NT2/D1 (cell line): ENCODE results near the gene PRICKLE1.

Experiments
- DNase-seq: peaks from one replicate; pipeline ENCODE4 v3.0.0-alpha.2; 2011; ENCODE audit warnings: low read depth, low spot score
- H3K27me3 ChIP-seq: 2 replicates; pipeline ENCODE4 v1.6.0; 2011; ENCODE audit warnings: mild to moderate bottlenecking; ENCODE audit not compliant: insufficient read length, insufficient read depth
- H3K36me3 ChIP-seq: 2 replicates; pipeline ENCODE4 v1.6.1; 2011; ENCODE audit warnings: mild to moderate bottlenecking, low read length, mixed read lengths; ENCODE audit not compliant: insufficient read depth, insufficient read length
- H3K4me1 ChIP-seq: 2 replicates; pipeline ENCODE4 v1.5.1; 2011; ENCODE audit not compliant: insufficient read depth, insufficient read length
- H3K4me3 ChIP-seq: 2 replicates; pipeline ENCODE4 v1.5.1; 2011; ENCODE audit warnings: low read depth; ENCODE audit not compliant: insufficient read length
- H3K9ac ChIP-seq: 2 replicates; pipeline ENCODE4 v1.6.0; 2011; ENCODE audit warnings: low read depth; ENCODE audit not compliant: insufficient read length
- H3K9me3 ChIP-seq: 2 replicates; pipeline ENCODE4 v1.5.1; 2011; ENCODE audit warnings: mild to moderate bottlenecking, low read length; ENCODE audit not compliant: insufficient read depth
- SUZ12 ChIP-seq: IDR thresholded peaks from 2 replicates; pipeline ENCODE4 v1.6.1; 2011; ENCODE audit not compliant: insufficient read length, insufficient read depth; ENCODE audit errors: extremely low read depth
- YY1 ChIP-seq: IDR thresholded peaks from 2 replicates; pipeline ENCODE4 v1.6.1; 2011; ENCODE audit not compliant: insufficient read length, insufficient read depth
- ZNF274 ChIP-seq: IDR thresholded peaks from 2 replicates; pipeline ENCODE4 v1.6.1; 2011; ENCODE audit warnings: mild to moderate bottlenecking, low read depth, low read length

PRICKLE1 gene

DNA sequence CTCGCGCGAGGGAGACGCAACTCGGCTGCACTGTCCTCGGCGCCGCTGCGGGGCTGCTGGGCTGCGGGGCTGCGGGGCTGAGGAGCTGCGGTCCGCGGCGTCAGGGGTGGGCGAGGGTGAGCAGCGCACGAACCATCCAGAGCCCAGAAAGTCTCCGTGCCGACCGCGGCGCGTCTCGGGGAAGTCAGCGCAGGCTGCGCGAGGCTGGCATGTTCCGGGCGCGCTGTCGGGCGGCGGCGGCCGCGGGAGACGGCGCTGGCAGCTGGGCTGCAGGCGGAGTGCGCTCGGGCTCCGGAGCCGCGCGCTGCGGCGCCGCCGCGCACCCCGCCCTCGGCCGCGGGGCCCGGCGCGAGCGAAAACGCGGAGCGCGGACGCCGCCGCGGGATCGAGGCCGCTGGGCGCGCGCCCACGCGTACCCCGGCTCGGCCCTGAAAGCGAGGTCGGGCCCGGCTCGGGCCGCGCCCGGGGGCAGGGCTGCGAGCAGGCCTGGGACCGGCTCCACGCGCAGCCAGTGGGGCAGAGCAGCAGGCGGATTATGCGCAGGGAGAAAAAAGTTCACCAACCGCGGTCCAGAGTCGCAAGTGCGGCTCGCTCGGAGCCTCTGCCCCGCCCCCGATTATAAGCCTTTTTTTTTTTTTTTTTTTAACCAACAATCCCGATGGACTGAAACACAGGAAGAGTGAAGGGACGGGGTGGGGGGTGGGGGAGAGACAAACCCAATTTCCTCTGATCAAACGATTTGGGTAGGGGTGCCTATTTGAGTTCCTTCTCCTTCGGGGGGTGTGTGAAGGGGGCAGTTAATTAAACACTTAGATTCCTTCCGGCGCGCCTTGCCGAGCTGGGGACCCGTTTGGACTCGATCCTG lies at the start of gene PRICKLE1:
Gene PRICKLE1 (minus strand): TSS at position 282 of the 865 bp plus-strand sequence. CDS start 117,230 bp downstream, outside the sequence.
- peak within 1 kb of the TSS; percentile 79 for H3K4me3 ChIP-seq
- peaks cover 4% of the 10 kb centered on the region for H3K4me1 ChIP-seq
- peaks cover 56% of the 10 kb centered on the region for H3K27me3 ChIP-seq
- peak; percentile 25 for DNase-seq
- peaks cover 2% of the 10 kb centered on the region for H3K36me3 ChIP-seq
- H3K9ac ChIP-seq = peak within 1 kb of the TSS; percentile 81
- no peak for TF ChIP-seq YY1
- TF ChIP-seq SUZ12 = no peak
- no peak for TF ChIP-seq ZNF274
- no peaks in the 10 kb centered on the region for H3K9me3 ChIP-seq

DNA sequence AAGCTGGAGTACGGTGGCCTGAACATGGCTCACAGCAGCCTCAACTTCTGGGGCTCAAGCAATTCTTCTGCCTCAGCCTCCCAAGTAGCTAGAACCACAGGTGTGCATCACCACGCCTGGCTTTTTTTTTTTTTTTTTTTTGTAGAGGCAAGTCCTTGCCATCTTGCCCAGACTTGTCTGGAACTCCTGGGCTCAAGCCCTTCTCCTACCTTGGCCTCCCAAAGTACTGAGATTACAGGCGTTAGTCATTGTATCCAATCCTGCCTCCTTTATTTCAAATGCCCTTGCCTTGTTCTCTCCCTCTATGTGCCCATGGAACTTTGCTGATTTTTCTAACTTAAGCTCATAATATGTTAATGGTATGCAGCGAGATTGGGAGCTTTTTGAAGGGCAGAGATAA lies 49.2 kb upstream of the PRICKLE1 start:
- DNase-seq = no peak
- no peak for TF ChIP-seq ZNF274
- TF ChIP-seq SUZ12 = no peak
- no peak for TF ChIP-seq YY1
- no peaks in the 10 kb centered on the region for H3K9me3 ChIP-seq

DNA sequence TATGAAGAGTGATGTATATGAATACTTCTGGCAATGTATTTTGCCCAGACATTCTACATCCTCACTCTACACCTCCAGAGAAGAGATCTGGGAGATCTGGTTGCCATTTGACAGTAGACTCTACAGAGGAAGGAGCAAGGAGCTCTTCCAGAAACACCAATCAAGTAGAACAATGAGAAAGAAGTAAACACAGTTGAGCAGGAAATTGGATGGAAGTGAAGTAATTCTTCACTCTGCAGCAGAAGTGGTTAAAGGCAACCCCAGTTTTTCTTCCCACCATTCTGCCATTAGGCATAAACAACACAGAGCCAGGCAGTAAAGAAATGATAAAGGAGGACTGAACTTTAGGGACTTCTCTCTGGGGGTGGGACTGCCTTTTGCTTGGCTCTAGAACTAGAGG lies 48.5 kb upstream of the PRICKLE1 start:
- TF ChIP-seq ZNF274 (no peak), YY1 (no peak), SUZ12 (no peak)
- H3K9ac ChIP-seq = no peak overlapping the region
- DNase-seq = no peak
- H3K4me3 ChIP-seq = no peak overlapping the region
- H3K4me1 ChIP-seq = no peaks in the 10 kb centered on the region
- no peaks in the 10 kb centered on the region for H3K27me3 ChIP-seq
- no peaks in the 10 kb centered on the region for H3K36me3 ChIP-seq
- no peaks in the 10 kb centered on the region for H3K9me3 ChIP-seq

More for the DNA sequence above, 49.2 kb upstream of the PRICKLE1 start:
- no peaks in the 10 kb centered on the region for H3K27me3 ChIP-seq
- no peak overlapping the region for H3K9ac ChIP-seq
- H3K36me3 ChIP-seq = no peaks in the 10 kb centered on the region
- no peaks in the 10 kb centered on the region for H3K4me1 ChIP-seq
- no peak overlapping the region for H3K4me3 ChIP-seq

DNA sequence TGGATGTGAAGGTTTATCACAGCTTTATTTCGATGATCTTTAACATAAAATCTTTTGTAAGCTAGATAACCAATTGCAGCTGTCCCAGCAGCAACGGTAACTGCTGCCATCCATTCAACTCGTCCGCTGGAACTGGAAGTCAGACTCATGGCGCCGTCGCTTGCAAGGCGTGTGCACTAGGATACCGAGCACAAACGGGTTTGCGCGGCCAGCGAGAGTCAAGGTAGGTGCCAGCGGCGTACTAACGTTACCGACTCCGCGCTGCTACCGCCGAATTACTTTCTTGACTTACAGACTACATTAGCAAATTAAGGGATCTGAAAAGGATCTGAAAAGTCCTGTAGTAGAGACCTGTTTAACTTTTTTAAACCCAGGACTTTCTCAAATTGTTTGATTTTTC lies 47.4 kb upstream of the PRICKLE1 start:
- no peak overlapping the region for H3K9ac ChIP-seq
- no peaks in the 10 kb centered on the region for H3K27me3 ChIP-seq
- no peak for DNase-seq
- no peak overlapping the region for H3K4me3 ChIP-seq
- no peaks in the 10 kb centered on the region for H3K4me1 ChIP-seq
- TF ChIP-seq YY1 = no peak
- no peak for TF ChIP-seq ZNF274
- TF ChIP-seq SUZ12 = no peak
- no peaks in the 10 kb centered on the region for H3K9me3 ChIP-seq
- no peaks in the 10 kb centered on the region for H3K36me3 ChIP-seq

DNA sequence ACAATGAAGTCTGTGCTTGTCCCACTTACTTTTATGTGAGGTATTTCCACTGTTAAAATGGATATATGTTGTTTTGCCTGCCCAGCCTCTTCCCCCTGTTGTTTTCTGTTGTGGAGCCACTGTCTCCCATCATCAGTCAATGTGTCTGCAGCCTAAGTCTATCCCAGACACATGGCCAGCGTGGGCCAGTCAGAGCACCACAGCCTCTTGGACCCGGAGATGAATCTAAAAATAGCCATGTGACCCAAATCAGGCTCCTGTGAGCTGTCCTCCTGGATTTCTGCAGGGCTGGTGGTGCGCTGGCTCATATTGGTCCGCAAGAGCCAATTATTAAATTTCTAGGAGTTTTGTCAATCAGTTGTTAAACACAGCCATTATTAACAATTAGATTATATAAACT lies 44.0 kb upstream of the PRICKLE1 start:
- H3K27me3 ChIP-seq = no peaks in the 10 kb centered on the region
- H3K36me3 ChIP-seq = no peaks in the 10 kb centered on the region
- TF ChIP-seq ZNF274 (no peak), SUZ12 (no peak), YY1 (no peak)
- H3K4me3 ChIP-seq = no peak overlapping the region
- no peaks in the 10 kb centered on the region for H3K4me1 ChIP-seq
- H3K9ac ChIP-seq = no peak overlapping the region
- DNase-seq = no peak
- H3K9me3 ChIP-seq = no peaks in the 10 kb centered on the region

DNA sequence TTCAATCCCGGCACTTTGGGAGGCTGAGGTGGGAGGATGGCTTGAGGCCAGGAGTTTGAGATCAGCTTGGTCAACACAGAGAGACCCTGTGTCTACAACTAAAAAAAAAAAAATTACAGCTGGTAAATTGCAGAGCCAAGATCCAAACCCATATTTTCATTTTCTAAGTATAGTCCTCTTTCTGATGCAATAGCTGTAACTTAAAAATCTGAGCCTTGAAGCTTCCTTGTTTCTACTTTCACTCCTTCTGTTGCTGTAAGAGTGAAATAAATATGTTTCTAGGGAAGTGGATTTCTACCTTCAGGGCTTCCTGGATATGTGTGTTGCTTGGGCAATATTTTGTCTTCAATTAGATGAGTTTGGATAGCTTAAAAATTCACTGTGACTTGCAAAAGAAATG lies 42.0 kb upstream of the PRICKLE1 start:
- Histone ChIP-seq H3K4me3 (no peak overlapping the region), H3K36me3 (no peaks in the 10 kb centered on the region), H3K9me3 (no peaks in the 10 kb centered on the region), H3K4me1 (no peaks in the 10 kb centered on the region), H3K9ac (no peak overlapping the region), H3K27me3 (no peaks in the 10 kb centered on the region)
- TF ChIP-seq ZNF274 (no peak), YY1 (no peak)
- no peak for DNase-seq

DNA sequence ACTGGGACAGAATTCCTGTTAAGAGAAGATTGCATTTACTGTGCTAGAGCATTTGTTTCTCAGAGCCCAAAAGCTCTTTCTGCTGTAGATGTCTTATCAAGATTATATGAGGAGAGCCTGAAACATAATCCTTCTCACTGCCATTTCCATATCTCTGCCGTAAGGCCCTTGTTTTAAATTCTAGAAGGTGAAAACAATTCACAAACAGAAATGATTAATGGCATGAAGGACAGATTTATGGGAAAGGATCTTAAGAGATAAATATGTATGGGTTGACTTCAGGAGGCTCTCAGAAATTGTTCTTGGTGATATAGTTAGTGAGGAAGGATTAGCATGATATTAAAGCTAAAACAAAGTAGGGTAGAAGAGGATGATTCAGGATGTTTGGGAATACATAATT lies 40.8 kb upstream of the PRICKLE1 start:
- Histone ChIP-seq H3K9ac (no peak overlapping the region), H3K4me3 (no peak overlapping the region), H3K4me1 (no peaks in the 10 kb centered on the region), H3K27me3 (no peaks in the 10 kb centered on the region), H3K9me3 (peaks cover 5% of the 10 kb centered on the region; the same call in 1 of the 2 replicates), H3K36me3 (no peaks in the 10 kb centered on the region)
- no peak for DNase-seq
- TF ChIP-seq YY1 = no peak
- TF ChIP-seq ZNF274 = no peak
- TF ChIP-seq SUZ12 = no peak
